ENCODE results near the gene PDCD5.
"Not testable (repeated sequence)": the region's sequence is repeated elsewhere in the genome, so short reads cannot be mapped to it uniquely, and the experiment has no call there.

Gene PDCD5

GRCh38 chr19:32580353-32580900 is 563 bp upstream of the PDCD5 start:
- no peak for DNase-seq

GRCh38 chr19:32581705-32582179 is 752 bp downstream of the PDCD5 start:
- no peak for DNase-seq

GRCh38 chr19:32587747-32588504 is 6.9 kb downstream of the PDCD5 start:
- not testable (repeated sequence) for DNase-seq

DNA sequence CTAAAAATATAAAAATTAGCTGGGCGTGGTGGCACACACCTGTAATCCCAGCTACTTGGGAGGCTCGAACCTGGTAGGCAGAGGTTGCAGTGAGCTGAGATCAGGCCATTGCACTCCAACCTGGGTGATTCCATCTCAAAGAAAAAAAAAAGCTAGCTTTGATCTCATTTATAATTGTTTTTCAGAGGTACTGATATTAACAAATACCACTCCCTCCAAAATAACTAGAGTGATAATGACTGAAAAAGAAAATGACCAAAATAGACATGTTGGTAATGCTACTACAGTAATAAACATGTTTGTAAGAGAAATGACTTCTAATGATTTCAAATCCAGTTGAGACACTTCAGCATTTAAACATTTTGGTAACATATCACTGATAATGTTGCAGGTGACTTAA is 13.0 kb downstream of the PDCD5 start:
- DNase-seq = no peak

DNA sequence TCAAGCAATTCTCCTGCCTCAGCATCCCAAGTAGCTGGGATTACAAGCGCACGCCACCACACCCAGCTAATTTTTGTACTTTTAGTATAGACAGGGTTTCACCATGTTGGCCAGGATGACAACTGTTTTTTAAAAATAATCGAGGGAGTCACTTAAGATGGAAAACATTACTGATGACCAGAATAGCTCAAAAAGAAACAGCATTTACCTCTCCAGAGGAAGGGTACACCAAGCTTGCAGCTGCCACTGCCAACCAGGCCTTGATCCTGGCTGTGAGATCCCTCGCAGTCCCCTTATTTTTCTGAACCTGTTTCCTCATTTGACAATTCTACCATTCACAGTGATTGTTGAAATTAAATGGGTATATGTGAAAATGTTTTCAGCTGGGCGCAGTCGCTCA is 14.5 kb downstream of the PDCD5 start:
- no peak for DNase-seq

GRCh38 chr19:32598022-32598421 is 17.0 kb downstream of the PDCD5 start:
- no peak for DNase-seq

DNA sequence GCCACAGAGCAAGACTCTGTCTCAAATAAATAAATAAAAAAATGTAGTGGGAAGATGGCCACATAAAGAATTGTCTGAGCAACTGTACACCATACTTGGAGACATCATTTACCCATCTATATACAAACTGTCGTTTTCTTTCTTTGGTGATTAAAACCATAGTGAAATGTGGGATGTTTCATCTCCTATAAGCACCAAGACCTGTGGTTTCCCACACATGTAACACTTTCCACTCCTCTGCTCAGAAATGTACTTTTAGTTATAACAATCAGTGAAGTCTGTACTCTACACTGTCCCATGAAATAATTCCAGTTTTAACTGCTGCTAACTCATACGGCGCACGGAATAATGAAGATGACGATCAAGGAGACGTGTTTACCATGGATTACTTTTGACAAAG is 18.3 kb downstream of the PDCD5 start:
- no peak for DNase-seq

GRCh38 chr19:32599736-32600157 is 18.8 kb downstream of the PDCD5 start:
- DNase-seq = peak; percentile 24

DNA sequence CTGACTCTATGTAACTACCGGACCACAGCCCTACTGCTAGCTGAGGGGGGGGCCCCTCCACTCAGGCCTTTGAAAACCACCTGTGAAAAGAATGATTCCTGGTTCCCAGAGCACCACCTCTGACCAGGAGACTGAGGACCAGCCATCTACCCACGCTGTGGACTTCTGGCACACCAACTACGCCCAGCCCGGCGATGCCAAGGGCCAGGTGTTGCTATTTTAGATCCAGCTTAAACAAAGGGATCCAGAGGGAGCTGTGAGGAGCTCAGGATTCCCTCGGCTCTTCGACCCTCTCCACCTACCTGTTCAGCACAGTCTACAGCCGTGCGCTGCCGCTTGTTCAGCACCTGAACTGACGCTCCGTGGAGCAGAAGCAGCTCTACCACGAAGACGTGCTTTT is 23.0 kb downstream of the PDCD5 start:
- DNase-seq = no peak

GRCh38 chr19:32605544-32605943 is 24.6 kb downstream of the PDCD5 start:
- no peak for DNase-seq

GRCh38 chr19:32606289-32606688 is 25.3 kb downstream of the PDCD5 start:
- DNase-seq = no peak

- DNase-seq = no peak
These were observed 26.5 kb downstream of the PDCD5 start for GRCh38 chr19:32607479-32607878.

DNA sequence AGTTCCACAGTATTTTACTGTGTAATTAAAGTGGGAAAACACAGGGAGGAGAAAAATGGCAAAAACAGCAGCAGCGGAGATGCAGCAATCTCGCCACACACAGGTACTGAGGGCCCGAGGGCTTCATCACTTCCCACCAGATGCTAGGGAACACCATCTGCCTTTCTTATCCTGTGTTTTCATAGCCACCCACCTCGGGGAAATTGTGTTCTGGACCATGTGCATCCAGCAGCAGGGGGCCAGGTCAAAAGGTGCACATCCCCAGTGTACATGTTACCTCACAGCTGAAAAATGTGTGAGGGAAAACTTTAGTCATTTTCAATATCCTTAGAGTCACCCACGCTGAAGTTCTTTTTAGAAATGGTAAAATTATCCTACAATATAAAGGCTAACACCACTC is 30.2 kb downstream of the PDCD5 start:
- DNase-seq = no peak

GRCh38 chr19:32613008-32613407 is 32.0 kb downstream of the PDCD5 start:
- DNase-seq = no peak

DNA sequence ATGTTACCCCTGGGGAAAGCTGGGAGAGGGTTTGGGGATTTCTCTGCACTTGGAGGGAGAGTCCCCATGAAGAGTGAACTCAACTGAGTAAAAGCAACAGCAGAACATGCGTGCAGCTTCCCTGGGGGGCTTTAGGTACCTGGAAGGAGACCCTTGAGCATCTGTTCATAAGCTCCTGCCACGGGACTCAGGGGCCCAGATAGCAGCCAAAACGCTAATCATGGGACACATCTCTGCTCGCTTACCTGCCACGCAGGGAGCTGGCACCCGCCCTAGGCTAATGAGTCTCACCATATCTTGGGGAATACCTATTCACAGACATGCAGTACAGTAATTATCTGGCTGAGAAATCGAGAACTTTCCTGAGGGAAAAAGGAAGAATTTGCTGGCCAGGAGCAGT is 33.9 kb downstream of the PDCD5 start:
- DNase-seq = no peak

DNA sequence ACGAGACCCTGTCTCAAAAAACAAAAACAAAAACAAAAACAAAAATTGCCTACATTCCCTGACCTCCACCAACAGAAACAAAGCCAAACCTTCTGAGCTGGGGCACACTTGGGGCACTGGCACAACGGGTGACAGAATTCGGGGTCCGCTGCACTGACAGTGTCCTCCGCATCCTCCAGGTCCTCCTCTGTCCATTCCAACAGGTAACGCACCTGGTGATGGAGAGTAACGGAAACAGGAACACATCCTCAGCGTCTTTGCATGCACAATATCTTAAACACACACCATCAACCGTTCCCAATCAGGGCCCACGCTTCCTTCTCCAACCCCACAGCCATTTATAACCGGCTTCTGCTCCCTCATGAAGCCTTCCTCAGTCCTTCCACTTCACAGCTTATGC is 34.6 kb downstream of the PDCD5 start:
- DNase-seq = no peak

- DNase-seq = no peak
These were observed 38.2 kb downstream of the PDCD5 start for GRCh38 chr19:32619051-32619685.

GRCh38 chr19:32622002-32622401 is 41.0 kb downstream of the PDCD5 start:
- no peak for DNase-seq

DNA sequence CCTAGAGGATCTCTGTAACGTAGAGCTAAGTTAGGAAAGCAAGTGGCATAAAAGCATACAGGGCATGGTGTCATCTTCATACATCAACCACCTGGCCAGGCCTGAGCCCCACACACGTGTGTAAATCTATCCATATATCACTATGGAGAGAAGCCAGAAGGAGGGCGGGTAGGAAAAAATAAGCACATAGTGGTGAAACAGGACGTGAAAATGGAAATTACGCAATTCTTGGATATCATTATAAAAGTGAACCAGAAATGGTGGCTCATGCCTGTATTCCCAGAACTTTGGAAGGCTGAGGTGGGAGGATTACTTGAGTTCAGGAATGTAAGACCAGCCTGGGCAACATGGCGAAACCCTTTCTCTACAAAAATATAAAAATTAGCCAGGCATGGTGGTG is 43.4 kb downstream of the PDCD5 start:
- no peak for DNase-seq

DNA sequence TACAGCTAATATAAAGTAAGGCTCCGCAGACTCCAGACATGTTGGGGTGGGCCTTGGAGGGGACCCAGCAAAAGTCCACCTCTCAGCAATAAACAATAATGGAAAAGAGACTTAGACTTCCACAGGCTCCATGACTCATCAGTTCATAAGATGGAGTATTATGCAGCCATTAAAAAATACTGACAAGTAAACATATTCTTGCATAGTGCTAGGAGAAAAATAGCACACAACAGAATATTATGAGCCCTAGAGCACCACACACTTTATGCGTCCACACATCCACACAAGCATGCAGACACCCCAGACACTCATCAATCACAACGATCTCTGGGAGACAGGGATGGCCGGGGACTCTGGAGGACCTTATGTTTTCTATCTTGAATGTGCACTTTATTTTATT is 46.0 kb downstream of the PDCD5 start:
- no peak for DNase-seq

DNA sequence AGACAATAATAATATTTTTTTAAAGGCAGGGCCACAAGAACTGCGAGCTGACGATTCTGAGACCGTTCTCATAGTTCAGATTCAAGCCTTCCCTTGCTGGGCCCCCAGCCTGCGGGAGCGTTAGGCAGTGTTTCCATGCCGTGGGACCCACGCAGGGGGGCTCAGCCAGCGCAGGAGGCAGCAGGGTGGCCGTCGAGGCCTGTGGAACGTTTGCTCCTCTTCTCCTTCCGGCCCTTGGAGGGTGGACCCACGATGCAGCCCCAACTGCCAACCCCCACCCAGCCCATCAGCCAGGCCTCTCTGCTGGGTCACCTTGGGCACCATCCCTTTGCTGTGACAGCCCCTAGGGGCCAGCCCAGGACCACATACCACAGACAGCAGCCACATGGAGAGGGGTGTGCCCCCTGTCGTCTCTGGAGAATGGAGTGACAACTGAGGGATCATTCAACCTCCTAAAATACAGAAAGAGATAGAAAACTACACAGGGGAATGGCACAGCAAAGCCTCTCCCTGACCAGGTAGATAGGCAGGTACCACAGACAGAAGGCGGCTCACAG is 46.8 kb downstream of the PDCD5 start:
- no peak for DNase-seq

DNA sequence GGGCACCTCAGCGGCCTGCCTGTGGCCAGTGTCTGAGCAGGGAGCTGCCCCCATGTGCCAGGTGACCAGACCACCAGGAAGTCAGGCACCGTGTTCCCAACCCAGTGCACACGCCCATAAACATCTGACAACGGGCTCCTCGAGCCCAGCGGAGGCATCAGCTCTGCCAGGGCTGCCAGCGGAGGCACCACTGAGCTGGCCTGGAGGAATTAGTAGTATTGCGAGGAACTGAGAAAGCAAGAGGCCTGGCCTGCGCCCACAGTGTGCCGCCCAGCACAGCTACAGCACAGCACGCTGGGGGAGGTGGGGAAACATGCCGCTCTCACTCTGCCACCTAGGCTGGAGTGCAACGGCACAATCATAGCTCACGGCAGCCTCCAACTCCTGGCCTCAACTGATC is 49.3 kb downstream of the PDCD5 start:
- DNase-seq = no peak

- no peak for DNase-seq
These were observed 50.4 kb downstream of the PDCD5 start for GRCh38 chr19:32631381-32631780.
